ENCODE results near the gene SLC25A44. TPM values are rescaled to one million over a fixed set of nuclear protein-coding genes. Genes with fewer than 3 reads are reported as not detected.
"Not testable (repeated sequence)": the region's sequence is repeated elsewhere in the genome, so short reads cannot be mapped to it uniquely, and the experiment has no call there.

SLC25A44 gene
- total and polyA plus RNA-seq, 8 donors = 14.3 to 29.1 (median 19.1) TPM

DNA sequence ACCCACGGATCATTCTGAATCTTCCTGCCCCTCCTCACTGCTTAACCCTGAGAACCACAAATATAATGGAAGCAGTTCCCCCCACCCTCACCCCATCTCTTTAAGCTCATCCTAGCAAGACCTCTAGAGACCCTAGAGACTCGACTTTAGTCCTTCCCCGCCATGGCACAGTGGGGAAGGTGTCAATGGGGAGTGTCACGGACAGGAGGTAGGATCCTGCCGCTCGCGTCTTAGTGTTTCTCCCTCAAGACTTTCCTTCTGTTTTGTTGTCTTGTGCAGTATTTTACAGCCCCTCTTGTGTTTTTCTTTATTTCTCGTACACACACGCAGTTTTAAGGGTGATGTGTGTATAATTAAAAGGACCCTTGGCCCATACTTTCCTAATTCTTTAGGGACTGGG, 18.2 kb downstream of the SLC25A44 start:
- Histone ChIP-seq H3K36me3 (peaks cover 0 to 54% of the 10 kb centered on the region in 2 donors), H3K9me3 (no peaks in the 10 kb centered on the region), H3K4me1 (peaks cover 6 to 43% of the 10 kb centered on the region in 2 donors), H3K27ac (peak overlapping the region; percentile 94 to 98), H3K4me3 (peak overlapping the region in 1 of 2 donors; percentile 67), H3K27me3 (no peaks in the 10 kb centered on the region)
- DNase-seq (no peak), ATAC-seq (no peak)
- TF ChIP-seq, protein P1, sequence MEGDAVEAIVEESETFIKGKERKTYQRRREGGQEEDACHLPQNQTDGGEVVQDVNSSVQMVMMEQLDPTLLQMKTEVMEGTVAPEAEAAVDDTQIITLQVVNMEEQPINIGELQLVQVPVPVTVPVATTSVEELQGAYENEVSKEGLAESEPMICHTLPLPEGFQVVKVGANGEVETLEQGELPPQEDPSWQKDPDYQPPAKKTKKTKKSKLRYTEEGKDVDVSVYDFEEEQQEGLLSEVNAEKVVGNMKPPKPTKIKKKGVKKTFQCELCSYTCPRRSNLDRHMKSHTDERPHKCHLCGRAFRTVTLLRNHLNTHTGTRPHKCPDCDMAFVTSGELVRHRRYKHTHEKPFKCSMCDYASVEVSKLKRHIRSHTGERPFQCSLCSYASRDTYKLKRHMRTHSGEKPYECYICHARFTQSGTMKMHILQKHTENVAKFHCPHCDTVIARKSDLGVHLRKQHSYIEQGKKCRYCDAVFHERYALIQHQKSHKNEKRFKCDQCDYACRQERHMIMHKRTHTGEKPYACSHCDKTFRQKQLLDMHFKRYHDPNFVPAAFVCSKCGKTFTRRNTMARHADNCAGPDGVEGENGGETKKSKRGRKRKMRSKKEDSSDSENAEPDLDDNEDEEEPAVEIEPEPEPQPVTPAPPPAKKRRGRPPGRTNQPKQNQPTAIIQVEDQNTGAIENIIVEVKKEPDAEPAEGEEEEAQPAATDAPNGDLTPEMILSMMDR (IDR thresholded peaks at IDR 0.05) = no peak
- intact Hi-C loops (cut with DNase I) = no loop called here

DNA sequence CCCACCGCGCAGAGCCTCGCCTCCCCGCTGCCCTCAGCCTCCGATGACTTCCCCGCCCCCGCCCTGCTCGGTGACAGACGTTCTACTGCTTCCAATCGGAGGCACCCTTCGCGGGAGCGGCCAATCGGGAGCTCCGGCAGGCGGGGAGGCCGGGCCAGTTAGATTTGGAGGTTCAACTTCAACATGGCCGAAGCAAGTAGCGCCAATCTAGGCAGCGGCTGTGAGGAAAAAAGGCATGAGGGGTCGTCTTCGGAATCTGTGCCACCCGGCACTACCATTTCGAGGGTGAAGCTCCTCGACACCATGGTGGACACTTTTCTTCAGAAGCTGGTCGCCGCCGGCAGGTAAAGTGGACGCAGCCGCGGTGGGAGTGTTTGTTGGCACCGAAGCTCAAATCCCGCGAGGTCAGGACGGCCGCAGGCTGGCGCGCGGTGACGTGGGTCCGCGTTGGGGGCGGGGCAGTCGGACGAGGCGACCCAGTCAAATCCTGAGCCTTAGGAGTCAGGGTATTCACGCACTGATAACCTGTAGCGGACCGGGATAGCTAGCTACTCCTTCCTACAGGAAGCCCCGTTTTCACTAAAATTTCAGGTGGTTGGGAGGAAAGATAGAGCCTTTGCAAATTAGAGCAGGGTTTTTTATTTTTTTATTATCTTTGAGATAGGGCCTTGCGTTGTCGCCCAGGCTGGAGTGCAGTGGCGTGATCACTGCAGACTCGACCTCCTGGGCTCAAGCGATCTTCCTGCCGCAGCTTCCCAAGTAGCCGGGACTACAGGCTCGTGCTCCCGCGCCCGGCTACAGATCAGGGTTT, 19.1 kb downstream of the SLC25A44 start, which contains the start of gene PMF1:
Gene PMF1, plus strand, starts transcription at position 175 of the 811 bp plus-strand sequence. Its CDS starts 9 bp downstream, at position 184.
- Histone ChIP-seq H3K27ac (peak within 1 kb of the TSS; percentile 94 to 98), H3K4me3 (peak within 1 kb of the TSS; percentile 62 to 67), H3K36me3 (peaks cover 0 to 45% of the 10 kb centered on the region in 2 donors), H3K4me1 (peaks cover 14 to 52% of the 10 kb centered on the region in 2 donors), H3K27me3 (no peaks in the 10 kb centered on the region), H3K9me3 (no peaks in the 10 kb centered on the region)
- ATAC-seq (peak; percentile 98), DNase-seq (peak; percentile 97 to 98 (median 97))
- intact Hi-C loops (cut with DNase I) = no loop called here
- TF ChIP-seq, protein P1 (IDR thresholded peaks at IDR 0.05) = no peak

DNA sequence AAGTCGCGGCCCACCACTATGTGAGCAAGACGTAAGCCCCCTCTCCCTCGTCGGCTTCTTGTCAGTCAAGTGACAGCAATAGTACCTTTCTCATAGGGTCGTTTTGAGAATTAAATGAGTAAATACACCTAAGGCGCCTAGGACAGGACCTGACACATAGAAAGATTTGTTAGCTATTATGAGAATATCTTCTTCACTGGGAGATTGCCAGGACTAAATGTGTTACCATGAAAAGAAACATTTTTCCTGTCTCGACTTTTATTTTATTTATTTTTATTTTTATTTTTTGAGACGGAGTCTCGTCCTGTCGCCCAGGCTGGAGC, 19.7 kb downstream of the SLC25A44 start:
- TF ChIP-seq, protein P1 (IDR thresholded peaks at IDR 0.05) = no peak
- Histone ChIP-seq H3K9me3 (no peaks in the 10 kb centered on the region), H3K4me1 (peaks cover 18 to 57% of the 10 kb centered on the region in 2 donors), H3K27ac (peak overlapping the region; percentile 94 to 98), H3K36me3 (peaks cover 0 to 40% of the 10 kb centered on the region in 2 donors), H3K27me3 (no peaks in the 10 kb centered on the region), H3K4me3 (peak overlapping the region; percentile 62 to 67)
- DNase-seq = no peak
- ATAC-seq = no peak
- intact Hi-C loops (cut with DNase I) = no loop called here

DNA sequence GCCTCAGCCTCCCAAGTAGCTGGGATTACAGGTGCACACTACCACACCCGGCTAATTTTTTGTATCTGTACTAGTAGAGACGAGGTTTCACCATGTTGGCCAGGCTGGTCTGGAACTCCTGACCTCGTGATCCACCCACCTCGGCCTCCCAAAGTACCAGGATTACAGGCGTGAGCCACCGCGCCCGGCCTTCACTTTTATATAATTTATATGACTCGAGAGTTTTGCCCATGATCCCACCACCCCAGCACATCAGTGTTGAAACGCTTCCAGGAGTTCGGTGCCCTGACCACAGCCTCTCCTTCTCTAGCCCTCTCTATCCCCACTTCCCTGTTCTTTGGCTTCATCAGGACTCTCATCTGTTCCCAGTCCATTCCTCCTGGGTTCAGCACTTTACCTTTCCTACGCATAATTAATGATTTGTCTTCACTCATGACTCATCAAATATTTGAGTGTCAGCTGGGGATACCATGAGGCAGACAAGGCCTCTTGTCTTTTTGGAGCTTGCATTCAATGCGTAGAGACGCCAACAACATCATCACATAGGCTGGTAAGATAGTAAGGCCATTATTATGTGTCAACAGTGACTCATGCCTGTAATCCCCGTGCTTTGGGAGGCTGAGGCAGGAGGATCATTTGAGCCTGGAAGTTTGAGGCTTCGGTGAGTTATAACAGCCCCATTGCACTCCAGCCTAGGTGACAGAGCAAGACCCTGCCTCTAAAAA, 20.3 kb downstream of the SLC25A44 start:
- H3K4me3 ChIP-seq = peak overlapping the region; percentile 62 to 67
- H3K27me3 ChIP-seq = no peaks in the 10 kb centered on the region
- no peaks in the 10 kb centered on the region for H3K9me3 ChIP-seq
- intact Hi-C loops (cut with DNase I) = no loop called here
- ATAC-seq (no peak), DNase-seq (no peak)
- peaks cover 18 to 63% of the 10 kb centered on the region in 2 donors for H3K4me1 ChIP-seq
- H3K36me3 ChIP-seq = peaks cover 0 to 34% of the 10 kb centered on the region in 2 donors
- TF ChIP-seq, protein P1 (IDR thresholded peaks at IDR 0.05) = no peak
- H3K27ac ChIP-seq = peak overlapping the region in 1 of 2 donors; percentile 98

DNA sequence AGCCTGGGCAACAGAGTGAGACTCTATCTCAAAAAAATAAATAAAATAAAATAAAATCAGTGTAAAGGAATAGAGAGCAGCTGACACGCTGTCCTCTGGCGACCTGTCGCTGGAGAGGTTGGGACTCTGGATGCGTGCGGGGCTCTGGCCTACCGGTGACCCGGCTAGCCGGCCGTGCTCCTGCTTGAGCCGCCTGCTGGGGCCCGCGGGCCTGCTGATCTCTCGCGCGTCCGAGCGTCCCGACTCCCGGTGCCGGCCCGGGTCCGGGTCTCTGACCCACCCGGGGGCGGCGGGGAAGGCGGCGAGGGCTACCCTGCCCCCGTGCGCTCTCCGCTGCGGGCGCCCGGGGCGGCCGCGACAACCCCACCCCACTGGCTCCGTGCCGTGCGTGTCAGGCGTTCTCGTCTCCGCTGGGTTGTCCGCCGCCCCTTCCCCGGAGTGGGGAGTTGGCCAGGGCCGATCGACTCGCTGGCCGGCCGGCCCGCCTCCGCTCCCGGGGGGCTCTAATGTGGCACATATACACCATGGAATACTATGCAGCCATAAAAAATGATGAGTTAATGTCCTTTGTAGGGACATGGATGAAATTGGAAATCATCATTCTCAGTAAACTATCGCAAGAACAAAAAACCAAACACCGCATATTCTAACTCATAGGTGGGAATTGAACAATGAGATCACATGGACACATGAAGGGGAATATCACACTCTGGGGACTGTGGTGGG, 22.6 kb downstream of the SLC25A44 start:
- H3K4me3 ChIP-seq; intact Hi-C loops (cut with DNase I); ATAC-seq; H3K9me3 ChIP-seq; H3K27me3 ChIP-seq: not testable (repeated sequence)
- DNase-seq = peak in 1 of 4 donors; percentile 78
- H3K27ac ChIP-seq = peak overlapping the region in 1 of 2 donors; percentile 86
- H3K36me3 ChIP-seq = peaks cover 0 to 27% of the 10 kb centered on the region in 2 donors
- peaks cover 18 to 68% of the 10 kb centered on the region in 2 donors for H3K4me1 ChIP-seq
